MM.1S (cell line): ENCODE measurements around the gene KCNB1.

Experiments used
- CTCF ChIP-seq: fragments of 300-600 bp; sonication (generic); IDR thresholded peaks from 2 replicates; pipeline ENCODE4 v1.5.1; 2016; ENCODE audit warnings: antibody characterized with exemption, low read length, mixed read lengths
- EZH2 ChIP-seq: fragments of 300-600 bp; sonication (generic); optimal IDR thresholded peaks from 2 replicates; pipeline ENCODE3; 2017; ENCODE audit warnings: low read depth, mild to moderate bottlenecking, antibody characterized with exemption, low read length, mixed read lengths

GRCh38 chr20:49480236-49480635 is 2.2 kb downstream of the KCNB1 start:
- no peak for TF ChIP-seq EZH2
- TF ChIP-seq CTCF: no peak
